Fibroblast of peridontal ligament (primary cell): ENCODE results near the gene SNED1.

ENCODE experiments used
- DNase-seq: peaks from one replicate; pipeline ENCODE4 v3.0.0-alpha.2; 2010; ENCODE audit errors: extremely low read depth

Gene SNED1

DNA sequence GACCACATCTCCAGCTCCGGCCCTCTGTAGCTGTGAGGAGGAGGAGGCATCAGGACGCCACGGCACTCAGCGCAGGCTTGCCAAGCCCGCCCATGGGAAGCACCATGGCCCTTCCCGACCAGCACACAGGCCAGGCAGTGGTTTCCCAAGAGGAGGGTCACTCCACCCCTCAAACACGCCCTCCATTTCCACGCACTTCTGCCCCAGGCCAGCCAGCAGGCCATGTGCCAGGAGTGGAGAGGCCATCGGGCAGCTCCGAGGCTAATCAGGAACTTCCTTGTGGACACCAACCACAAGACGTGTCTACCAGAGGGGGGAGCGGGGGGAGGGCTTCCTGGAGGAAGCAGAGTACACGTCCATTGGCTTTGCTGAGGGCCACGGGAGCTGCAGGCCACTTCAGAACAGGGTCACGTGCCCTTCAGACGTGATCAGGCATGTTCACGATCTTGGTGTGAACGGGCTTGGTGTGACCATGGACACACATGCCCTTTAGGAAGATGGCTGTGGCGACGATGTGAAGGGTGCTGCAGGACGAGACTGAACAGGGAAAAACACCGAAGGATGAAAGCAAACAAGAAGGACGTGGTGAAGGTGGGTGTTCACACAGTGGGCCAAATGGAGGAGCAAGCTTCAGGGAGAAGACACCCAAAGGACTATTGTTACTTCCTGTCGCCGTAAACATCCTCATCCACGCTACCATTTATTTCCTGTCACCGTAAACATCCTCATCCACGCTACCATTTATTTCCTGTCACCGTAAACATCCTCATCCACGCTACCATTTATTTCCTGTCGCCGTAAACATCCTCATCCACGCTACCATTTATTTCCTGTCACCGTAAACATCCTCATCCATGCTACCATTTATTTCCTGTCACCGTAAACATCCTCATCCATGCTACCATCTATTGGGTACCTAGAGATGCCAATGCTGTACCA lies 110.1 kb downstream of the SNED1 start:
- DNase-seq, result no peak

DNA sequence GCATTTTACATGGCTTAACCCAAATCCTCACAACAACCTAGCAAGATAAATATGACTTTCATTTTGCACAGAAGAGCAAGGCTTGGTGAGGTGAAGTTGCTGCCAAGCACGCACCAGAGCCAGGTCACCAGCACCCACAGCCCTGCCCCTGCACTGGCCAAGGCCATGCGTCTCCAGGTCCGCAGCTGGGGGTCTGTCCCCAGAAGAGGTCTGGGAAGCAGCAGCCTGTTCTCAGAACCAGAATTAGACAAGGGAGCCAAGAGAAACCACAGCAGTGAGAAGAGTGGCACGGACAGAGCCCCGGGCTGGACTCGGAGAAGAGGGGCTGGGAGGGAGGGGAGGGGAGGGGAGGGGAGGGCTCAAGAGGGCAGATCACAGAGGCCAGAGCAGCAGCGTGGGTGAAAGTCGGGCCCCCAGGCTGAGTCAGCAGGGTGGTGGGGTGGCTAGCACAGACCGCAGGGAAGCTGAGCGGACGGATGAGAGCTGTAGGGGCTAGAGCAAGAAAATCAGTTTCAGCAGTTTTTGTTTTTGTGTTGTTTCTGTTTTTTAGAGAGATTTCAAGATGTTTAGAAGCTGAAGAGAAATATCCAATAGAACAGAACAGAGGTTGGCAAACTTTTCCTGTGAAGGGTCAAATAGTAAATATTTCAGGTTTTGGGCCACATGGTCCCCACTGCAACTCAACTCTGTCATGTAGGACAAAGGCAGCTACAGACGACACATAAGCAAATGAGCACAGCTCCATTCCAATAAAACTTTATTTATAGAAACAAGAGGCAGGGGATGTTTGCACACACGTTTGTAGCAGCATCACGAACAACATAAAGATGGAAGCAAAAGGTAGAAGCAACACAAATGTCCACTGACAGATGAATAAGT lies 111.0 kb downstream of the SNED1 start:
- no peak for DNase-seq

DNA sequence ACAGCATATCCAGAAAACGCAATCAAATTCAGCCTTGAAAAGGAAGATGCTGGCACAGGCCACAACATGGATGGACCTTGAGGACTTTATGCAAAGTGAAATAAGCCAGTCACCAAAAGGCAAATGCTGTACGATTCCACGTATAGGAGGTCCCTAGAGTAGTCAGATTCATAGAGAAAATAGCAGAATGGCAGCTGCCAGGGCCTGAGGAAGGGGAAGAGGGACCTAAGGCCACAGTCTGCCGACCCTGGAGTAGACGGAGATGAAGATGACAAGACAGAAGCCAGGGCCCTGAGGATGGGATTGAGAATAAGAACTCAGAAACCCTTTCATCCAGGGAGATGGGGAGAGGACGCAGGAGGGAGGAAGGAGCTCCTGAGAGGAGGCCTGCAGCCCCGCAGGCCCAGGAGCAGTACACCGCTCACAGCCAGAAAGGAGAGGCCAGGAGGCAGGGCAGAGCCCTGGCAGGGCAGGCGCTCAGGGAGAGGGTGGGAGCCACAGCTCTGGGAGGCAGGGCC lies 111.7 kb downstream of the SNED1 start:
- no peak for DNase-seq

DNA sequence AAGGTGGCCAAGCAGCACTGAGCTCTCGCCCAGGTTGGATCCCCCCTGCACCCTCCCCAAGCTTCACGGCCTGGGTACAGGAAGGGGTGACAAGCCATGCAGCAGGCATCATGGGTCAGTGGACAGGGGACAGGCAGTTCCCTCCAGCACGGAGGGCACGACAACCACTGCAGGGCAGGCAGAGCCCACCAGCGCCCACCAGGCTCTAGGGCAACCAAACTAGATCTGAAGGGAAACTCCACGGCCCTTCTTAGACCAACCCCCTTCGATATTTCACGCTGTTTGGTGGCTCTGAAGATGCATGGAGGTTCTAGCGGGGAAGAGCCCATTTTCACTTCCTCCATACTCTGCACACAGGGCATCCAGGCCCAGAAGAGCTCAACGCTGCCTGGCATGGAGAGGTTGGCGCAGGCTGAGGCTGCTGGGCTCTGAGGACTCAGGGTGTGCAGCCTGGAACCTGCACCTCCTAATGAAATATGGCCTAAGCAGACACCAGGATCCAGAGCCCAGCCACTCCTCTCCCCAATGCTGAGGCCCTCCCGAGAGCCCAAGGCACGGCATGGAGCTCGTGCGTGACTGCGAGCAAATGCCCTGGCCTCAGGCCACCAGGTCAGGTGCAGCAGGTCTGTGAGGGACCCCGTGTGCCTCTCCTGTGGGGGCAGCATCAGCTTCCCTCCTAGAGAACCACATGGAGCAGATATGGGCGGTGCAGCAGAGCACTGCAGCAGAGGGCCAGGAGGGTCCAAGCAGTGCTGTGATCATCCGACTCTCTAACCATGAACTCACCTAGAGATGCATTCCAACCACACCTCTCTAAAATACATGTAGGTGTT lies 112.4 kb downstream of the SNED1 start:
- DNase-seq, result no peak

DNA sequence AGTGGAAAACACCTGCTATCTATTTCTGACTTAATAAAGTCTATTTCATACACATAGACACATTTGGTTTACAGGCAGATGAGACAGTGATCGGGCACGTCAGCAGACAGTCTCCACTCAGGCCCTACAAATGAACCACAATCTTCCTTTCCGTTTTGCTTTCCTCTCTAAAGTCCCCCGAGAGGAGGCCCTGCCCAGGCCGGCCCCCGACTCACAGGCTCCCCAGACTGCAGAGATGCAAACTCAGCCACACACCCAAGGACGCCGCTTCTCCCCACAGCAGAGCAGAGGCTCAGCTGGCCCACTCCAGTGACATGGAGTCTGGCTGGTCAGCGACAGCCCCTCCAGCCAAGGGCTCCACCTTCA lies 113.0 kb downstream of the SNED1 start:
- no peak for DNase-seq

DNA sequence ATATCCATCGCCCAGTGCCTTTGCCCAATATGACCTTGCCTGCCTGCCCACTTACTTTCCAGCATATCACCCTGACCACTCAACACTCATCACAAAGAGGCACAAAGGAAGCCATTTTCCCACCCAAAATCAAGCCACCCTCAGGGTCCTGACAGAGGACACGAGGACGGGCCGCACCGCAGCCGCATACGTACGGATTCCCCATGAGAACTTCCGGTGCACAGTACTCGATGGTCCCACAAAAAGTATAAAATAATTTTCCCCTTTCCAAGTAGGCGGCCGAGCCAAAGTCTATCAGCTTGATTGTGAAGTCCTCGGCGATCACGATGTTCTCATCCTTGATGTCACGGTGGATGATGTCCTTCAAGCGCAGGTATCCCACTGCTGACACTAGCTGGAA lies 113.6 kb downstream of the SNED1 start:
- no peak for DNase-seq

DNA sequence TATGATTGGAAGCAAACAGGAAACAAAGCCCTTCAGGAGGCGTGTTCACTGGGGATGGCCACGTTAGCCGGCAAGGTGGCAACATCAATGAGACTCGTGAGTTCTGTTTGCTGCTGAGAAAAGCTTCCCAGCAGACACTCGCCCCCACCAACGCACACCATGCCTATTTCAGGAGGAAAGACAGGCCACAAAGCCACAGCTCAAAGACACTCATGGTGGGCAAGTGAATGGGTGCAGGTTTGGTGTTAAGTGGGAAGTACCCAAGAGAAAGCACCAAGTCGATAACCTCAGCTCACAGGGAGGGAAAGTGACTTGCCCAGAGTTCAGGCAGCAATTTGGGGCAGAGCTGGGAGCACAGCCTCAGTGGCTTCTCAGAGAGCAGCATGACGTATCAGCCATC lies 114.2 kb downstream of the SNED1 start:
- DNase-seq, result no peak

DNA sequence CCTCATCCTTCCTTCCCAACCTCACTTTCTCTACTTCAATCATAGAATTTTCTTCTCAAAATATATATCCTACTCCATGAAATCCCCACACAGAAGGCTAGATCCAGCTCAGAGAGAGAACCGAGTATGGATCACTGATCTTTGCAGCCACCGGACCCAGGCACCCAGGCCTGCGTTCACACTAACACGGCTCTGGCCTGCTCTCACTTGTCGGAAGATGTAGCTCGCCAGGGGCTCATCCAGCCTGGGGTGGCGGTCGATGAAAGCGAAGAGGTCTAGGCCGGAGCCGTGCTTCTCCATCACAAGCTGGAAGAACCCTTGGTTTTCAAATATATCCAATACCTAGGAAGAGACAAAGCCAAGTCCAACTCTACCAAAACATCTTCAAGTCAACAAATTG lies 116.4 kb downstream of the SNED1 start:
- no peak for DNase-seq

DNA sequence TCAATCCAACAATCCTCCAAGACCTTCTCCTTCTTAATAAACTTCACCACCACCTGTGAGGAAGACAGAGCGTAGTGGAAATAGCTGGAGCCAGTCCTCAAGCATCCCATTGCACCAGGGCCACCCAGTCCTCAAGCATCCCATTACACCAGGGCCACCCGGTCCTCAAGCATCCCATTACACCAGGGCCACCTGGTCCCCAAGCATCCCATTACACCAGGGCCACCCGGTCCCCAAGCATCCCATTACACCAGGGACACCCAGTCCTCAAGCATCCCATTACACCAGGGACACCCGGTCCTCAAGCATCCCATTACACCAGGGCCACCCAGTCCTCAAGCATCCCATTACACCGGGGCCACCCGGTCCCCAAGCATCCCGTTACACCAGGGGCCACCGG lies 116.9 kb downstream of the SNED1 start:
- no peak for DNase-seq

DNA sequence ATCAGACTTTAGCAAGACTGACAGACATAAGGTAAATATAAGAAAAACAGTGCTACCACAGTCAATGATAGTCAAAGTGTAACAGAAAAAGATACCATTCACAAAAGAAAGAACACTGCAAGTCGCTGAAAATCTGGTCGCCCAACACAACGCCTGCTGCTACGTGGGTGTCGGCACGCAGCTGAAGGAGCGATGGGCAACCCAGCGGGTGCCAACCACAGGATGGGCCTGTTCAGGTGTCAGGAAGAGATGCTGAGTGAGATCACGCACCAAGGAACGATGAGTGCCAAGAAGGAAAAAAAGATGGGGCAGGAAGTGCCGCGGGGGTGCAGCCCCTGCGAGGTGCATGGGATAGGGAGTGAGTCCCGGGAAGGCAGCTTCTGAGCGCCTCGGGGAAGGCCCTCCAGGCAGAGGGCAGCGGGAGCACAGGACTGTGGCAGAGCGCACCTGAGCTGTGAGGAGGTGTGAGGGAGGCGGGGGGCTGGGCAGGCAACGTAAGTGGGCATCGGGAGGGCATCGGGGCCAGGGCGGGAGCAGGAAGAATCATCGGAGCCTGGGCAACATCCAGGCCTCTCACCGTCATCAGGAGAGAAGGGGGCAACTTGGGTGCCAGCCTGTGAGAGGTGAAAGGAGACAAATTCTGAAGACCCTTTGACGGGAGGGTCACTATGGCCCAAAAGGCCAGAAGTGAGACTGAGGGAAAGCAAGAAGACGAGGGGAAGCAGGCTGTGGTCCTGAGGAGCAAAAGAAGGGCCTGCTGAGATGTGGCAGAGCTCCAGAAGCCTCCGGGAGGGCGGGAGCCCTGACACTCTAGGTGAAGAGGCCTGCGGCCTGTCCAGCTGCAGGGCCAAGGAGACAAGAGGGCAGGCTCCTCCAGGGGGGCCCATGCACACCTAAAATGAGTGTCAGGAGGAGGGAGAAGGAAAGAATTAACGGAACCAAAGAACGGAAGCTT lies 118.5 kb downstream of the SNED1 start:
- no peak for DNase-seq

DNA sequence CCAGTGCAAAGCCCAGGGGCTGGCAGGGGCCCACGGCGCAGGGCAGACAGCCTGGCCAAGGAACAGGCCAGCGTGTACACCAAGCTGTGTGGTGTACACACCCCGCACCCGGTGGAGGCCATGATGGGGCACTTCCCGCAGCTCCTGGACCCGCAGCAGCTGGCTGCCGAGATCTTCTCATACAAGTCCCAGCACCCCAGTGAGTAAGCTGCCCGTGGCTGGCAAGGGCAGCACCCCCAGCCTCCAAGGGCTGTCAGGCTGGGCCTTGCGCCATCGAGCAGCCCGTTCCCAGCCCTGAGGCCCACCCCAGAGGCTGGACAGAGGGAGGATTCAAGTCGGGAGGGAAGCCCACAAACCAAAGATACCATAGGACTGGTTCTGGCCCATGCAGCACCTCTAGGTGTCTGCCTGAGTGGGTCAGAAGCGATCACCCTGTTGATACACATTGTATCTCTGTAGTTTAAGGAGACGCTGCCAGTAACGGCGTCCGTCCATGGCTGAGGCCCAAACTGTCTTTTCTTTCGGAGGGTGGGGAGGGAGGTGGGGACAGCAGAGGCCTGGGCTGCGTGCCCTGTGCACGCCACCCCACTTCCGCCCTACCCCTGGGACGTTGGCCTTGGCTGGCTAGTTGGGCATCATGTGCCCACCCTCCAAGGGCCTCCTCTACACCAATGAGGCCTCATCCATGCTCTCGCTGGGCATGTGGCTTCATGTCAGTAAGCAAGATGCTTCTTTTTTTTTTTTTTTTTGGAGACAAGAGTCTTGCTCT lies 120.5 kb downstream of the SNED1 start:
- no peak for DNase-seq

DNA sequence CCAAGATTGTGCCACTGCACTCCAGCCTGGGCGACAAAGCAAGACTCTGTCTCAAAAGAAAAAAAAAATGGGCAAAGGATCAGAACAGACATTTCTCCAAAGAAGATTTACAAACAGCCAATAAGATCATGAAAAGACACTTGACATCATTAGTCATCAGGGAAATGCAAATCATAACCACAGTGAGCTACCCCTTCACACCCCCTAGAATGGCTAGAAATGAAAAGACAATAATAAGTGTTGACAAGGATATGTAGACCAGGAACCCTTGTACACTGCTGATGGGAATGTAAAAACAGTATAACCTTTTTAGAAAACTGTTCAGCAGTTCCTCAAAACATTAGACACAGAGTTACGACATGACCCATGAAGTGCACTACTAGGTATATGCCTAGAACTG lies 122.0 kb downstream of the SNED1 start:
- DNase-seq, result no peak

DNA sequence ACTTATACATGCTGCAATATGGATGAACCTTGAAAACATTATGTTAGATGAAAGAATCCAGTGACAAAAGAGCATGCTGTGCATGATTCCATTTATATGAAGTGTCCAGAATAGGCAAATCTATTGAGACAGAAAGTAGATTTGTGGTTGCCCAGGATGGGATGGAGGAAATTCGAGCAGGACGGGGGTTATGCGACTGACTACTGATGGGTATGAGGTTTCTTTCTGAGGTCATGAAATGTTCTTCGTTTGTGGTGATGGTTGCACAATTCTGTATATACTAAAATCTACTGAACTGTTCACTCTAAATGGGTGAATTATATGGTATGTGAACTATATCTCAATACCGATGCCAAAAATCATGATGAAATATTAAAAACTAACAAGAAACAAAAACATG lies 122.6 kb downstream of the SNED1 start:
- no peak for DNase-seq

DNA sequence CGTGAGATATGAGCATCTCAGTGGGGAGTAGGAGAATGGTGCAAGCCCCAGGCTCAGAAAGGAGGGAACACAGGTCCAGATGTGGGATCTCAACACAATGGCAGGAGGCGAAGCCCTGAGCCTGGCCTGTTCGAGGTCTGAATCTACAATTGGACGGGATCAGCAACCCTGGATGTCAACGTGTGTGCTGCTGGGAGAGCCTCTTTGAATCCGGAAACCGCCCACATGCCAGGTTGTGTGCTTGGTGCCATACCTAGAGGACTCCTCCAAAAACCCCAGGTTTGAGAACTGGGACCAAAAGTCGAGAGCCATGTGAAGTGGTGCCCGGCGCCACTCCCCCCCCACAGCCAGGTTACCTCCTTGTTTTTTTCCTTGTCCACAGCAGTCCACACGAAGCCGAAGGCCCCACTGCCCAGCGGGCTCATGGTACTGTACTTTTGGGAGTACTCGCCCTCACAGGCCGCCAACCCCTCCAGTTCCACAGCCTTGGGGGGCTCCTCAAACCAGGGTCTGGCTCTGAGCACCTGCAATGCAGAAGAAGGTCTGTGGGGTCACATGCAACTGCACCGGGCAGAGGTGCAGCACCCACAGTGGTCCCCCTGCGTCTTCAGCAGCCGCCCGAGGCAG lies 124.1 kb downstream of the SNED1 start:
- no peak for DNase-seq

DNA sequence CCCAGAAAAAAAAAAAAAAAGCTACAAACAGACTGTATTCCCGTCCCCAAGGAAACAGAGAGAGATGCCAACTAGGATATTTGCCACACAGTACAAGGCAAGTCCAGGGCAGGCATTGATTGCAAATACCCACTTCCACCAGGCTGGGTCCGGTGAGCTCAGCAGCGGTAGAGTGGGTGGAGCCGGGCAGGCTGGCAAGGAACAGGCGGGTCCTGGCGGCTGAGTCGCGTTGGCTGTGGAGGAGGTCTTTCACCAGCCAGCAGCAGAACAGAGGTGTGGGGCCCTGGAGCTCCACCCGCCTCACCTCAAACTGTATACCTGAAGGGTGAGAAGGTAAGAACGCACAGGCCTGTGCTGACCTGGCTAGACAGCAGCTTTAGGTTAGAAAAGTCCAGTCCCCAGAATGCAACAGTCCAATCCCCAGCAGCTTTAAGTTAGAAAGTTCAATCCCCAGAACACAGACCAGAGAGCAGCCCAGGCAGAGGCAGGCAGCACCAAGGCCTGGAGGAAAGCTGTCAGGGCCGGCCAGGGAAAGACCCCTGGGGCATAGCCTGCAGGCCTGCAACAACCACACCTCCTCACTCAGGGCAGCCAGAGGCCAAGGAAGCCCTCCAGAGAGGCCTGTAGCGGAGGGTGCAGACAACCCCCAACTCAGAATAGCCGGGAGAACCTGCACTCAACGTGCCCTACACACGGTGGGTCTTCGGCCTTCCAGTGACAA lies 125.6 kb downstream of the SNED1 start:
- DNase-seq, result no peak

DNA sequence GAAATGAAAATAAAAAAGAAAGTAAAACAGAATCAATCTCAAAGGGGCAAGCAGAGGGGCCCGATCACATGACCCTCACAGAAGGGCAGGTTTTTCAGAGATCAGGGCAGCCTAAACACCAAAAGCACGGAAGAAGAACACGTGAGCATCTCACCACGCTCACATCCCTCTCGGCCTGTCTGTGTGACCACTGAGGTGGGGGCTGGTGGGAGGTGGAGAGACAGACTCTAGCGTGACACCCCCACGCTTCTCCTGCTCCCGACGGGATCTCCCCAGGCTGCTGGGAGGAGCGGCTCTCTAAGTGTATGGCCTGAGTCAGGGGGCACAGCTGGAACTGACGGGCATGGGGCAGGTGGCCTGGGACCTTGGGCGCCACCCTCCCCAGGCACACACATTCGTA lies 127.2 kb downstream of the SNED1 start:
- DNase-seq, result no peak

DNA sequence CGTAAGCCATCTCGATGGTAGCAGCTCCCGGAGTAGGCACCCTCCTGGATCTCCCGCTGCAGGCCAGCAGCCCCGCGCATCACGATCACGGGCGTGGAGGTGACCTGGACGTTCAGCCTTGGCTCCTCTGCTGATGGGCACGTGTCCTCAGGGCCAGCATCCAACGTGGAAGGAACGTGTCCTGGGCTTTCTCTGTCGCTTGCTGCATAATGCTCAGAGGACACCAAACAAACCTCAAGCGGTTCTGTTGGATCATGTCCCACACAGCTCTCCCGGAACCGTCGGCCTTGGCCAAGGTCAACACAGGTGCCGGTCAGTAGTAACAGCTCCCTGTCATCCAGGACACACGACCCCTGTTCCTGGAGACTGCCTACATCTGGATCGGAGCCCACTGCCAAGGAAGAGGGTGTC lies 127.8 kb downstream of the SNED1 start:
- DNase-seq, result no peak

DNA sequence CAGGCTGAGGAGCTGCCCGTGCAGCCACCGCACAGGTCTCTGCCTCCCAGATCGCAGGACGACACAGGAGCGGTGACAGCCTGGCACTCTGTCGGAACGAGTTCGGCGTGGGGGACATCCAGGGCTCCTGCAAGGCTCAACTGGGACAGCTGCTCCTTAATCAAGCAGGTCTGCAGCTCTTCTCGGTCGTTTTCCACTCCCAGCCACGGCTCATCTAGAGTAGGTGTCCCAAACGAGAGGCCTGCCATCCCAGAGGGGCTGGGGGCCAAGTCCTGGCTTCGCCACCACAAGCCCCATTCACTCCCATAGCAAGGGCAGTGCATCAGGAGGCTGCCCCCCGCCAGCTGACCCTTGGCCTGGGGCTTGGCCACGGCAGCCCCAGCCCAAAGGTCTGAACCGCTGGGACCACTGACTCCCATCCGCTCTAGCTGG lies 128.4 kb downstream of the SNED1 start:
- no peak for DNase-seq

DNA sequence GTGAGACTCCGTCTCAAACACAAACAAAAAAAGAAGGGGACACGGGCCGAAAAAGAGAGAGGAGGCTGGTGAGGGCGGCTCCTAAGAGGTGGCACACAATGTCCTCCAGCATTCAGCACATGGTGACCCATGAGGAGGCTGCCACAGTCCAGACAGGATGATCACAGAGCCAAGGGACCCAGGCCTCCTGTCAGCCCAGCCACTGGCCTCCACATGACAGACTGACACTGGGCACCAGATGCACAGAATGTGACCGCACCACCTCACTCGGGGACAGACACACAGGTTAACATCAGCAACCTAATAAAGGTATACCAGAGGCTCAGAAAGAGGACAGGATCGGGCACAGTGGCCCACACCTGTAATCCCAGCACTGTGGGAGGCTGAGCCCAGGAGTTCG lies 129.8 kb downstream of the SNED1 start:
- no peak for DNase-seq
